Hematopoietic multipotent progenitor cell treated with erythropoietin and hydrocortisone succinate and interleukin-3 and kit ligand, for 4 days (in vitro differentiated cells): ENCODE results near the gene ABCF2.

ENCODE experiments used
- DNase-seq: peaks from one replicate; pipeline ENCODE4 v3.0.0-alpha.2; 2015

Gene ABCF2

GRCh38 chr7:151226875-151227782 is at the start of gene ABCF2:
Gene ABCF2, minus strand, starts transcription at chr7:151227205. Its CDS starts 747 bp downstream, at chr7:151226458.
- peak; percentile 99 for DNase-seq

- no peak for DNase-seq
These were observed 49.0 kb upstream of the ABCF2 start for GRCh38 chr7:151275813-151276577.

GRCh38 chr7:151274936-151275812 is 48.2 kb upstream of the ABCF2 start:
- DNase-seq, result no peak

GRCh38 chr7:151274396-151274795 is 47.4 kb upstream of the ABCF2 start:
- peak; percentile 64 for DNase-seq

GRCh38 chr7:151273651-151274390 is 46.8 kb upstream of the ABCF2 start:
- DNase-seq, result no peak

GRCh38 chr7:151272877-151273276 is 45.9 kb upstream of the ABCF2 start:
- peak; percentile 31 for DNase-seq

- no peak for DNase-seq
These were observed 45.4 kb upstream of the ABCF2 start for GRCh38 chr7:151272405-151272804.

- peak; percentile 93 for DNase-seq
These were observed 44.8 kb upstream of the ABCF2 start for GRCh38 chr7:151271699-151272355.

GRCh38 chr7:151269511-151269910 is 42.5 kb upstream of the ABCF2 start:
- DNase-seq, result no peak

- DNase-seq, result no peak
These were observed 38.4 kb upstream of the ABCF2 start for GRCh38 chr7:151265351-151265931.

GRCh38 chr7:151264615-151265014 is 37.6 kb upstream of the ABCF2 start:
- no peak for DNase-seq

- no peak for DNase-seq
These were observed 34.5 kb upstream of the ABCF2 start for GRCh38 chr7:151261529-151261928.

- no peak for DNase-seq
These were observed 33.9 kb upstream of the ABCF2 start for GRCh38 chr7:151260883-151261282.

GRCh38 chr7:151260471-151260870 is 33.5 kb upstream of the ABCF2 start:
- no peak for DNase-seq

GRCh38 chr7:151257990-151258389 is 31.0 kb upstream of the ABCF2 start:
- no peak for DNase-seq

GRCh38 chr7:151256410-151257045 is 29.5 kb upstream of the ABCF2 start:
- no peak for DNase-seq

GRCh38 chr7:151255390-151255789 is 28.4 kb upstream of the ABCF2 start:
- DNase-seq, result no peak

- no peak for DNase-seq
These were observed 27.8 kb upstream of the ABCF2 start for GRCh38 chr7:151254851-151255250.

GRCh38 chr7:151254316-151254715 is 27.3 kb upstream of the ABCF2 start:
- DNase-seq, result no peak

GRCh38 chr7:151252961-151253711 is 26.1 kb upstream of the ABCF2 start:
- DNase-seq, result no peak
